Stimulated activated effector memory CD8-positive, alpha-beta T cell treated with anti-CD3 and anti-CD28 coated beads, Interleukin-12 subunit alpha, Interleukin-12 subunit beta, amount 100 ng/mL, for 72 hours (primary cell): ENCODE data around the gene KLHL5.
A peak's percentile ranks its signal among the peaks of the same experiment; 100 is the strongest.

ENCODE experiments used
- ATAC-seq: fragments of 150-1000 bp; cut with Tn5 transposase; 2 replicates; pipeline ENCODE4 v1.10.0; 2021
- DNase-seq, 2 donors: peaks; one replicate each; pipeline ENCODE4 v3.0.0; 2021 to 2022; ENCODE audit warnings: low spot score in 2 of 2
- H3K27ac Mint-ChIP-seq: one replicate; pipeline ENCODE4 v1.8.0; 2022; ENCODE audit warnings: mild to moderate bottlenecking, mixed read lengths
- H3K36me3 Mint-ChIP-seq: one replicate; pipeline ENCODE4 v1.8.0; 2022; ENCODE audit warnings: mild to moderate bottlenecking, mixed read lengths
- H3K4me1 Mint-ChIP-seq: one replicate; pipeline ENCODE4 v1.8.0; 2022; ENCODE audit warnings: mixed read lengths
- H3K4me3 Mint-ChIP-seq: one replicate; pipeline ENCODE4 v1.8.0; 2022; ENCODE audit warnings: mild to moderate bottlenecking, mixed read lengths
- H3K9me3 Mint-ChIP-seq: one replicate; pipeline ENCODE4 v1.8.0; 2022; ENCODE audit warnings: mixed read lengths

KLHL5 gene

GRCh38 chr4:39037491-39037825 is 24.6 kb upstream of the KLHL5 start:
- DNase-seq (no peak), ATAC-seq (no peak)
- H3K4me1 Mint-ChIP-seq, result peaks cover 28% of the 10 kb centered on the region
- H3K9me3 Mint-ChIP-seq, result no peaks in the 10 kb centered on the region
- peak overlapping the region; percentile 2 for H3K27ac Mint-ChIP-seq
- H3K36me3 Mint-ChIP-seq, result peaks cover 2% of the 10 kb centered on the region
- no peak overlapping the region for H3K4me3 Mint-ChIP-seq

DNA sequence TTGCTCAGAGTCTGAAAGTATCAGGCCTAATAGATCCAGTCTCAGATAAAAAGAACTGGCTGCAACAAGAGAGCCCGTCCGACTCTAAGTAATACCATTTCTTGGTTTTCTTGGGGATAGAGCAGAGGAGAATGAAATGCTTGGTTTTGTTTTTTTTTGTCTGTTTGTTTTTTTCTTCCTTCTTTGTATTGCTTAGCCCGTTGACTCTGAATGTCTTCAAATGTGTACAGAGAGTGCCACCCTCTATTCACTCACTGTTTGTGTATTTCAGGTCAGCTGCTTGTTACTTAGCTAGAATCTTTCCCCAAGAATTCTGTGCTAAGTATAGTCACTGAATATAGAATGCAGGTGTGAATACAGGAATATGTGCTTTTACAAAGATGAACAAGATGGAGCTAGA is 24.1 kb upstream of the KLHL5 start:
- H3K9me3 Mint-ChIP-seq, result no peaks in the 10 kb centered on the region
- no peak for ATAC-seq

DNA sequence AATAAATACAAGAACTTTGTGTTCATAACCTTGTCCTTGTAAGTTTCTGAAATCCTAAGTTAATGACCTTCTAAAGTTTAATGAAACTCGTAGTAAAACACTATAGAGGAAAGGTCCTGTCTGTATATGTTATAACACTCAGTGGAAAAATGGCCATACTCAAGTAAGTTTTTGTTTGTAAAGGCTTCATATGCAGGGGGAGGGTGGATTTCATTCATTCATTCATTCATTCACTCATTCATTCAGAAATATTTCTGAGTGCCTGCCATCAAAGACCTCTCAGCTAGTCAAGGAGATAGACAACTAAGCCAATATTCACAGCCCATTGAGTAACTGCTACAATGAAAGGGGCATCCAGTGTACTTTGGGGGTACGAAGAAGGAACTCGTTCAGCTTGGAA is 22.9 kb upstream of the KLHL5 start:
- ATAC-seq, result no peak
- no peaks in the 10 kb centered on the region for H3K9me3 Mint-ChIP-seq
- no peak overlapping the region for H3K27ac Mint-ChIP-seq

More for the DNA sequence above, 24.1 kb upstream of the KLHL5 start:
- Mint-ChIP-seq H3K4me1 (peaks cover 23% of the 10 kb centered on the region), H3K36me3 (no peaks in the 10 kb centered on the region), H3K27ac (peak overlapping the region; percentile 2), H3K4me3 (no peak overlapping the region)
- DNase-seq, result no peak

DNA sequence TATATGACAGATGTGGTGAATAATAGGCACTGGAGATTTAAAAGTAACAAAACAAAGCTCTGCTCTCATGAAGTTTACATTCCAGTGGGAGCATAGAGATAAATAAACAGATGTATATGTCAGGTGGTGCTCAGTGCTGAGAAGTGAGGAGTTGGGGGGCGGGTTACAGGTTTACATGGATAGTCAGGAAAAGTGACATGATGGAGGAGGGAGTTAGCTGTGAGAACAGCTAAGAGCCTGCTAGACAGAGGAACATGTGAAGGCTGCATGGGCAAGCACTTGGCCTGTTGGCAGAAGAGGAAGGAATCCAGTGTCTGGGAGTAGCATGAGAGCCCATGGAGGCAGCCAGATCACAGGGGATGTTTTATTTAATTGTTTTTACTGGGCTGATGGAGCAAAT is 19.7 kb upstream of the KLHL5 start:
- Mint-ChIP-seq H3K27ac (peak overlapping the region; percentile 21), H3K4me3 (no peak overlapping the region)
- no peak for DNase-seq

More for the DNA sequence above, 22.9 kb upstream of the KLHL5 start:
- H3K36me3 Mint-ChIP-seq, result no peaks in the 10 kb centered on the region
- H3K4me3 Mint-ChIP-seq, result no peak overlapping the region
- peaks cover 24% of the 10 kb centered on the region for H3K4me1 Mint-ChIP-seq
- no peak for DNase-seq

DNA sequence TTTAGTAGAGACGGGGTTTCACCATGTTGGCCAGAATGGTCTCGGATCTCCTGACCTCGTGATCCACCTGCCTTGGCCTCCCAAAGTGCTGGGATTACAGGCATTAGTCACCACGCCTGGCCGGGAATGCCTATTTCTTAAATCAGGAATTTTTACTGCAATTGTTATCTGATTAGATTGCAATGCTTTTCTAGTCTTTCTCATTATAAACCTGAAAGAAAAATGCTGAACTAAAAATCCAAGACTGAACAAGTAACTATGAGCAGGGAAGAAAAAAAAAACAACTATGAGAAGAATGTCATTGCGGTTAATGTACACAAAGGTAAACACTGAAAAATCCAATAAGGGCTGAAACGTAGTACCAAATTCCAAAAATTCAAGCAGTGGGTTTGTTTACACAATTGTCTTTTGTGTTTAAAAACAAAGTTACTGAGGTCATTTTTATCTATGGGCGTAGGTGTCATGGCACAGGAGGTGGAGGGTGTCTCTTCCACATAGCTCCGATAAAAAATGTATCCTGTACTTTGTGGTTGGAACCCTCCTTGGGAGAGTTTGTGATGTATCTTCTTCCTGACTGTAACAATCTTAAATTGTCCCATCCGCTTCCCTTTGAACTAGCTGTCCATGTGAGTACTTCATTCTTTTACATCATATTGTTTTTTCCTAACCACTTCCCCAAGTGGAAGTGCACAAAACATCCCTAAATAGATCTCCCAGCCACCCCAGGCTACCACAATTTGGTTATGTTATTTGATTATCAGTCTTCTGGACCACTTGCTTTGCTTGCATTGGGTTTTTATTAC is 18.8 kb upstream of the KLHL5 start:
- Mint-ChIP-seq H3K27ac (peak overlapping the region; percentile 91), H3K4me3 (peak overlapping the region; percentile 66), H3K4me1 (peaks cover 35% of the 10 kb centered on the region), H3K9me3 (no peaks in the 10 kb centered on the region), H3K36me3 (peaks cover 12% of the 10 kb centered on the region)
- no peak for ATAC-seq
- no peak for DNase-seq

More for the DNA sequence above, 19.7 kb upstream of the KLHL5 start:
- no peaks in the 10 kb centered on the region for H3K9me3 Mint-ChIP-seq
- H3K36me3 Mint-ChIP-seq, result peaks cover 12% of the 10 kb centered on the region
- peaks cover 35% of the 10 kb centered on the region for H3K4me1 Mint-ChIP-seq
- ATAC-seq, result no peak

GRCh38 chr4:39043861-39044363 is 18.1 kb upstream of the KLHL5 start:
- no peak for DNase-seq
- peaks cover 36% of the 10 kb centered on the region for H3K4me1 Mint-ChIP-seq
- peak; percentile 12 for ATAC-seq
- H3K27ac Mint-ChIP-seq, result peak overlapping the region; percentile 91
- no peaks in the 10 kb centered on the region for H3K9me3 Mint-ChIP-seq
- H3K4me3 Mint-ChIP-seq, result peak overlapping the region; percentile 66
- H3K36me3 Mint-ChIP-seq, result peaks cover 12% of the 10 kb centered on the region

DNA sequence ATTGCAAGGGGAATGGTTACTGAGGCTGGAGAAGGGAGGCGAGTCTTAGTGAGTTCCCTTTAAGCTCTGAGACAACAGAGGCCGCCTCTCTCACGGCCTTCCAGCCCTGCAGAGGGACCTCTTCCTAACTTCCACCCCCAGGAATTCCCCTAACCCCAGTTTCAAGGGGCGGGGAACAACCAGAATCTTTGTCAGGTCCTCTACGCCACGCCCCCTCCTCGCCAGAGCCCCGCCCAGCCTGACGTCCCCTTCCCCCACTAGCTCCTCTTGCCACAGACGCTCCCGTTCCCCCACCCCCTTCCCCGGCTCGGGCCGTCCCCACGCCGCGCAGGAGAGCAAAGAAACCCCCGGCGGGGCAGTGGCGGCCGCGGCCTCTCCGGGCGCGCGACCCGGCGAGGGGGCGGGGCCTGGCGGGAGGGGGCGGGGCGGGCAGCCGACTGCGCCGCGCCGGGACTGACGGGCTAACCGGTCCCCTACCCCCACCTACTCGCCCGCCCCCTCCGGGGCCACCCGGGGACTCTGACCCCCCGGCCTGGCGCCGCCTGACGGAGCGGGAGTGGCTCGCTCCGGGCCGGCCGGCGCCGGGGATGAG is 17.6 kb upstream of the KLHL5 start:
- Mint-ChIP-seq H3K4me3 (peak overlapping the region; percentile 66), H3K27ac (peak overlapping the region; percentile 91), H3K9me3 (no peaks in the 10 kb centered on the region), H3K36me3 (peaks cover 12% of the 10 kb centered on the region), H3K4me1 (peaks cover 36% of the 10 kb centered on the region)
- ATAC-seq (peak; percentile 91), DNase-seq (peak; percentile 87 to 96)

DNA sequence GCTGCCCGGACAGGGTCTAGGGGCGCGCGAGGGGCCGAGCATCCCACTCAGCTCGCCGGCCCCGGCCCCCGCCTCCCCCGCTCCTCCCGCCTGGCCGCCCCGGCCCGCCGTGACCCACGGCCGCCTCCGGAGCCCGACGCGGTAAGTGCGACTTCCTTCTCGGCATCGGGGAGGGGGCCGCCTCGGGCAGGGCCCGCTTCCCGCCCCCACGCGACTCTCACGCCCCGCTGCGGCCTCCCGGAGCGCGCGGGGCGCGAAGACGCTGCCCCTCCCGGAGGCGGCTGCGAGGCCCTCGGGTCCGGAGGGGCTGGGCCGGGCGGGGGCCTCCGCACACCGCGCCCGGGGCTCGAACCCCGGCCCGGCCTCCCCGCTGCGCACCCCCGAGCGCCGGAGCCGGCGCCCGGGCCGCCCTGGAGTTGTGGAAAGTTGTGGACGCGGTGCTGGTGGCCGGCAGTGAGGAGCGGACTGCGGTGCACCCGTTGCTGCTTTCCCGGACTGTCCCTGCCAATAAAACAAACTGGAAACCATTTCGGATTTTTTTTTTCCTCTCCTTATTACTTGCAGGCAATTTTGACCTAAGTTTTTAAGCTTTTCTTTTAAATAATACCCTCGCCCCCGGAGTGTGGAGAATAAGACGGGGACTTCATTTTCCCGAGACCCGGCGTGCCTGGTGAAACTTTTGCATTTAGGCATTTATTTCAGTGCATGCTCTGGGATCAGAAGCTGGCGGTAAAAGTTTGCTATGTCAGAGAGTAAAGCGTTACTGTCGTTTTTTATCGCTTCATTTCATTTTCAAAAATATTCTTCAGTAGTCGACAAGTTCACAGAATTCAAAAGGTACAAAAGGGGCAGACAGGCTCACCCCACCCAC is 16.8 kb upstream of the KLHL5 start:
- peak in 1 of 2 donors; percentile 76 for DNase-seq
- H3K9me3 Mint-ChIP-seq, result no peaks in the 10 kb centered on the region
- H3K36me3 Mint-ChIP-seq, result peaks cover 12% of the 10 kb centered on the region
- ATAC-seq, result no peak
- H3K27ac Mint-ChIP-seq, result peak overlapping the region; percentile 74
- H3K4me1 Mint-ChIP-seq, result peaks cover 36% of the 10 kb centered on the region
- peak overlapping the region; percentile 66 for H3K4me3 Mint-ChIP-seq

DNA sequence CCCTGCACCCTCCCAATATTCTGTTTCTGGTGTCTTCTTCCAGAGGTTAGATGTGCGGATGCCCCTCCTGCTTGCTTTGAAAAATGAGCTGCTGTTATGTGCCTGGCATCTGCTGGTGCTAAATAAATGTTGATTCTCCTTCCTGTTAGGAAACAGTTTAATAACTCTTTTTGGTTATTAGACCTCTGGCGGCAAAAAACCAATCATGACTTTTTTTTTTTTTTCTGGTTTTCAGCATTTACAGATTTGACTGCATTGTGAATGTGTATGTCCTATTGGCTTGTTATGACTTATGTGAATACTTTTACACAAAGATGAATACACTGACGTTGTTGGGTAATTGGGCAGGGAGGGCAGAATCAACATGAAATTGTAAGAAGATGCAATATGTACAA is 16.2 kb upstream of the KLHL5 start:
- peak overlapping the region; percentile 66 for H3K4me3 Mint-ChIP-seq
- ATAC-seq (peak; percentile 41), DNase-seq (no peak)
- peaks cover 12% of the 10 kb centered on the region for H3K36me3 Mint-ChIP-seq
- peaks cover 39% of the 10 kb centered on the region for H3K4me1 Mint-ChIP-seq
- H3K27ac Mint-ChIP-seq, result peak overlapping the region; percentile 74
- H3K9me3 Mint-ChIP-seq, result no peaks in the 10 kb centered on the region

DNA sequence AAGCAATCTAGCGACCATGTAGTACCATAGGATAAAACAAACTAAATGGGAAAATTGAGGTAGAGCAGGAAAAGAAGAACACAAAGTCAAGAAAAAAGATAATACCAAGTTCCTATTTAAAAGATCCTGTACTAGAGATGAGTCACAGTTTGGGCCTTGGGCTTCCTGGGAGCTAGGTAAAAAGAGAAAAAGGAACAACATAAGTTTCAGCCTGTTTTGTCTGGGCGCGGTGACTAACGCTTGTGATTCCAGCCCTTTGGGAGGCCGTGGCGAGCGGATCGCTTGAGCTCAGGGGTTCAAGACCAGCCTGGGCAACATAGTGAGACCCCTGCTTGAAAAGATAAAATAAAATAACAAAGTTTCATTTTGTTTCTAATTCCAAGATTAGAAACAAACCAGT is 15.8 kb upstream of the KLHL5 start:
- H3K27ac Mint-ChIP-seq, result peak overlapping the region; percentile 74
- peak overlapping the region; percentile 66 for H3K4me3 Mint-ChIP-seq
- DNase-seq (no peak), ATAC-seq (no peak)
- H3K36me3 Mint-ChIP-seq, result peaks cover 12% of the 10 kb centered on the region
- H3K4me1 Mint-ChIP-seq, result peaks cover 42% of the 10 kb centered on the region
- H3K9me3 Mint-ChIP-seq, result no peaks in the 10 kb centered on the region

DNA sequence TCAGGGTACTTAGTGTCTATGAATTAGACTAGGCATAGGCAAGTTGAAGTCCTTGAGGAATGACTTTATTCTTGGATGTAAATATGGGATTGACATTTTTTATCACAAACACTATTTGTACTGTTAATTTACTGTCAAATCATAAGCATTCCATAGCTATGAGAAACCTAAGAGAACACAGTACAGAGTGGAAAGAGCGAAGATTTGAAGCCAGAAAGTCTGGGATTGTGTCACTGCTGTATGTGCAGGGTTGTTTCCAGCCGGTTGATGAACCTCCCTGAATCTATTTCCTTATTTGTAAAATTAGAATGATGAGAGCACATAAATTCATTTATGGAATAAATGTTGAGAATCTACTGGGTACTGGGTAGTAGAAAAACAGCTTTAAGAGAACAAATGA is 14.4 kb upstream of the KLHL5 start:
- ATAC-seq (no peak), DNase-seq (no peak)
- H3K4me1 Mint-ChIP-seq, result peaks cover 42% of the 10 kb centered on the region
- H3K27ac Mint-ChIP-seq, result peak overlapping the region; percentile 11
- H3K36me3 Mint-ChIP-seq, result peaks cover 12% of the 10 kb centered on the region
- no peaks in the 10 kb centered on the region for H3K9me3 Mint-ChIP-seq
- no peak overlapping the region for H3K4me3 Mint-ChIP-seq

GRCh38 chr4:39048311-39048710 is 13.7 kb upstream of the KLHL5 start:
- H3K9me3 Mint-ChIP-seq, result no peaks in the 10 kb centered on the region
- H3K4me1 Mint-ChIP-seq, result peaks cover 41% of the 10 kb centered on the region
- H3K4me3 Mint-ChIP-seq, result no peak overlapping the region
- peak overlapping the region; percentile 11 for H3K27ac Mint-ChIP-seq
- DNase-seq (no peak), ATAC-seq (no peak)
- peaks cover 12% of the 10 kb centered on the region for H3K36me3 Mint-ChIP-seq

GRCh38 chr4:39050590-39050989 is 11.4 kb upstream of the KLHL5 start:
- H3K4me3 Mint-ChIP-seq, result no peak overlapping the region
- no peak overlapping the region for H3K27ac Mint-ChIP-seq
- no peak for DNase-seq
- H3K9me3 Mint-ChIP-seq, result no peaks in the 10 kb centered on the region
- peaks cover 31% of the 10 kb centered on the region for H3K4me1 Mint-ChIP-seq
- ATAC-seq, result no peak
- H3K36me3 Mint-ChIP-seq, result peaks cover 7% of the 10 kb centered on the region

DNA sequence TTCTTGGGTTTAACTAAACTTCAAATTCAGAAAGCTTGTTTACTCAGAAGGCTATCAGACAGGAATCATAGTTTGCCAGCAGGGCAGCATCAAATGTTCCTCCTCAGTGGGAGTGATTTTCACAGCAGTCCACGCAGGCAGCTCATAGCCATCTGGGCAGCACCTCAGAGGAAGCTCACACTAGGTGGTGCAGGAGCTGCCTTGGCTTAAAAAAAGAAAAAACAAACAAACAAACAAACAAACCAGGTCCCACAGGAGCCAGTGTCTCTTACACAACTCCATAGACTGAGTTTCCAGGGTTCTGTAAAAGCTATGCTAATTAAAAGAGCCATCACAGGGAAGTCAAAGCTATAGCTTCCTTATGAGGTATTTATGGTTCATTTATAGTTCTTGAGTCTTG is 10.5 kb upstream of the KLHL5 start:
- peaks cover 23% of the 10 kb centered on the region for H3K4me1 Mint-ChIP-seq
- no peaks in the 10 kb centered on the region for H3K36me3 Mint-ChIP-seq
- H3K9me3 Mint-ChIP-seq, result no peaks in the 10 kb centered on the region
- ATAC-seq, result no peak
- no peak for DNase-seq
- no peak overlapping the region for H3K27ac Mint-ChIP-seq
- no peak overlapping the region for H3K4me3 Mint-ChIP-seq

GRCh38 chr4:39053983-39054382 is 8.0 kb upstream of the KLHL5 start:
- Mint-ChIP-seq H3K36me3 (no peaks in the 10 kb centered on the region), H3K4me1 (peaks cover 6% of the 10 kb centered on the region), H3K27ac (no peak overlapping the region), H3K9me3 (no peaks in the 10 kb centered on the region), H3K4me3 (no peak overlapping the region)
- DNase-seq (no peak), ATAC-seq (no peak)
